K562 (cell line): ENCODE measurements around the gene MACROD2. TPM values are rescaled to one million over a fixed set of nuclear protein-coding genes. Genes with fewer than 3 reads are reported as not detected.

ENCODE experiments used
- ATAC-seq: fragments of 200-7000 bp; cut with Tn5 transposase; 3 replicates; pipeline ENCODE4 v1.9.1; 2020; ENCODE audit warnings: moderate library complexity
- BruUV-seq: library from RNA; stranded (reverse); fragments of 400-500 nt; replicated peaks from 2 replicates; lab custom pipeline; 2021; lab: Mats Ljungman, UMichigan
- CTCF ChIA-PET: fragments of 300-600 bp; formaldehyde crosslinking; extraction: SDS; loops from one replicate; lab custom pipeline; 2021; ENCODE audit warnings: low intra/inter-chr PET ratio; lab: Yijun Ruan, JAX
- POLR2A ChIA-PET: fragments of 300-600, 350-650 bp; sonication (Branson Sonifier 250); formaldehyde crosslinking; extraction: SDS; loops from one replicate; lab custom pipeline; 2021; ENCODE audit warnings: antibody characterized with exemption, inconsistent platforms; lab: Yijun Ruan, JAX
- DNase-seq, 4 experiments: peaks; one replicate each; pipeline versions ENCODE4 v3.0.0 to v3.0.0-alpha.2; 2011 to 2018; ENCODE audit warnings: low spot score in 3 of 4, mixed read lengths in 3 of 4; ENCODE audit errors: extremely low read depth in 1 of 4
- FAIRE-seq: peaks from 2 replicates; lab custom pipeline; 2011; peaks lifted over from hg19 to GRCh38; lab: Jason Lieb, UNC
- H2AFZ ChIP-seq: 2 replicates; pipeline ENCODE4 v1.6.0; 2011; ENCODE audit warnings: low read depth, low read length, control low read depth, inconsistent platforms
- H3K27ac ChIP-seq: fragments of 200-600 bp; 3 replicates; pipeline ENCODE4 v1.8.0; 2011; ENCODE audit warnings: low read depth, mild to moderate bottlenecking, control low read depth, inconsistent platforms, low read length, moderate library complexity, mixed read lengths; ENCODE audit errors: extremely low read depth
- H3K27me3 ChIP-seq, 2 experiments: fragments of 300-600 bp in 1 of 2; 2 replicates in 1 of 2; 3 replicates in 1 of 2; pipeline versions ENCODE4 v1.6.0 to v1.8.0; 2011; ENCODE audit warnings: inconsistent platforms in 2 of 2, low read length in 2 of 2, mild to moderate bottlenecking in 1 of 2, mixed read lengths in 1 of 2, moderate library complexity in 1 of 2; ENCODE audit not compliant: control insufficient read depth in 2 of 2, insufficient read depth in 2 of 2
- H3K36me3 ChIP-seq: fragments of 300-600 bp; 3 replicates; pipeline ENCODE4 v1.8.0; 2011; ENCODE audit warnings: mild to moderate bottlenecking, low read length, inconsistent platforms; ENCODE audit not compliant: control insufficient read depth, insufficient read depth
- H3K4me1 ChIP-seq, 2 experiments: fragments of 200-600 bp in 1 of 2; replicated peaks in 1 of 2; 2 replicates in 1 of 2; 3 replicates in 1 of 2; pipeline versions ENCODE4 v1.5.1 to v1.8.0; 2011; ENCODE audit warnings: inconsistent platforms in 2 of 2, low read length in 2 of 2, mild to moderate bottlenecking in 1 of 2, mixed read lengths in 1 of 2, moderate library complexity in 1 of 2; ENCODE audit not compliant: control insufficient read depth in 2 of 2, insufficient read depth in 2 of 2
- H3K4me2 ChIP-seq: 2 replicates; pipeline ENCODE4 v1.6.1; 2011; ENCODE audit warnings: low read length, control low read depth, inconsistent platforms, mixed read lengths; ENCODE audit not compliant: insufficient read depth
- H3K4me3 ChIP-seq: fragments of 200-600 bp; sonication (generic), shearing (Covaris generic); 2 replicates; pipeline ENCODE4 v1.5.1; 2016; ENCODE audit warnings: control low read depth, inconsistent platforms
- H3K79me2 ChIP-seq: fragments of 200-600 bp; 3 replicates; pipeline ENCODE4 v1.8.0; 2011; ENCODE audit warnings: low read length, inconsistent platforms; ENCODE audit not compliant: control insufficient read depth, insufficient read depth
- H3K9ac ChIP-seq, 2 experiments: 2 replicates each; pipeline versions ENCODE4 v1.6.0 to v1.6.1; 2011; ENCODE audit warnings: low read depth in 2 of 2, low read length in 2 of 2, control low read depth in 1 of 2, inconsistent platforms in 1 of 2, mild to moderate bottlenecking in 1 of 2, mixed read lengths in 1 of 2; ENCODE audit not compliant: insufficient read depth in 1 of 2
- H3K9me1 ChIP-seq: one replicate; pipeline ENCODE4 v1.6.0; 2011; ENCODE audit warnings: inconsistent platforms, mild to moderate bottlenecking, low read length, moderate library complexity; ENCODE audit not compliant: control insufficient read depth, insufficient read depth
- H3K9me3 ChIP-seq: replicated peaks from 2 replicates; pipeline ENCODE4 v1.5.1; 2011; ENCODE audit warnings: low read depth, low read length, inconsistent platforms; ENCODE audit not compliant: control insufficient read depth, insufficient read depth
- H4K20me1 ChIP-seq: replicated peaks from 2 replicates; pipeline ENCODE4 v1.6.1; 2011; ENCODE audit warnings: low read length, inconsistent platforms, mixed read lengths; ENCODE audit not compliant: control insufficient read depth, insufficient read depth
- CCNT2 ChIP-seq: IDR thresholded peaks from 2 replicates; pipeline ENCODE4 v1.6.1; 2011; ENCODE audit warnings: borderline replicate concordance, low read depth, mild to moderate bottlenecking, moderate library complexity, mixed read lengths, low read length; ENCODE audit not compliant: insufficient read length; ENCODE audit errors: extremely low read depth
- POLR2AphosphoS2 ChIP-seq: IDR thresholded peaks from 2 replicates; pipeline ENCODE4 v1.6.1; 2012; ENCODE audit warnings: low read length, improper control_type of control experiment
- RBM25 ChIP-seq: fragments of 200-400 bp; formaldehyde crosslinking; IDR thresholded peaks from 2 replicates; pipeline ENCODE4 v1.6.1; 2018; ENCODE audit warnings: low read length, low read depth, moderate library complexity; ENCODE audit not compliant: severe bottlenecking
- RHOXF2B ChIP-seq: fragments of 250-450 bp; sonication (Bioruptor Pico); conservative IDR thresholded peaks from 2 replicates; pipeline ENCODE4 v1.5.1; 2021
- RUNX1 ChIP-seq: sonication (generic); IDR thresholded peaks from 2 replicates; pipeline ENCODE4 v1.6.1; 2016; ENCODE audit warnings: antibody characterized with exemption, low read depth
- SMARCE1 ChIP-seq: fragments of 450-650 bp; IDR thresholded peaks from 2 replicates; pipeline ENCODE4 v1.7.1; 2016; ENCODE audit warnings: mild to moderate bottlenecking
- SP2 ChIP-seq: IDR thresholded peaks from 2 replicates; pipeline ENCODE4 v1.6.1; 2011; ENCODE audit warnings: mild to moderate bottlenecking, low read depth, low read length, moderate library complexity; ENCODE audit not compliant: poor library complexity, severe bottlenecking; ENCODE audit errors: extremely low read depth
- TCF15 ChIP-seq: fragments of 250-450 bp; sonication (Bioruptor Pico); IDR thresholded peaks from 2 replicates; pipeline ENCODE4 v1.8.0; 2022; ENCODE audit warnings: moderate library complexity, mild to moderate bottlenecking, inconsistent platforms
- UBTF ChIP-seq, 2 experiments: IDR thresholded peaks; 2 replicates each; pipeline ENCODE4 v1.6.1; 2012; ENCODE audit warnings: improper control_type of control experiment in 2 of 2, low read depth in 2 of 2, low read length in 2 of 2, borderline replicate concordance in 1 of 2
- ZBTB9 ChIP-seq: fragments of 450-650 bp; formaldehyde crosslinking; IDR thresholded peaks from 2 replicates; pipeline ENCODE4 v1.4.0; 2020; ENCODE audit warnings: mild to moderate bottlenecking, moderate library complexity
- ZNF280B ChIP-seq: fragments of 250-450 bp; sonication (Bioruptor Pico); IDR thresholded peaks from 2 replicates; pipeline ENCODE4 v1.5.1; 2021; ENCODE audit warnings: mild to moderate bottlenecking
- ZNF551 ChIP-seq: fragments of 250-450 bp; sonication (Bioruptor Pico); IDR thresholded peaks from 2 replicates; pipeline ENCODE4 v1.5.0; 2021; ENCODE audit warnings: mild to moderate bottlenecking, moderate library complexity
- WGBS: fragments of 100-300 bp; shearing (Covaris generic); methylation state at CpG from one replicate; pipeline ENCODE4 v1.1.6; 2016; ENCODE audit warnings: low coverage, mixed read lengths; ENCODE audit not compliant: insufficient coverage; ENCODE audit errors: missing lambda C conversion rate; 5-methylcytosine and 5-hydroxymethylcytosine counted together
- in situ Hi-C: fragments of 300-500 bp; cut with MboI; formaldehyde crosslinking; loops from 4 replicates; pipeline ENCODE4 v1.15.0; 2018; ENCODE audit warnings: inconsistent platforms, mixed read lengths
- intact Hi-C: fragments of 100-400 bp; cut with micrococcal nuclease; formaldehyde crosslinking; loops from 2 replicates; pipeline ENCODE4 v1.14.2; 2022
- polyA plus RNA-seq, 8 experiments: library from polyadenylated mRNA; depleted of rRNA in 4 of 8; stranded (reverse) in 5 of 8; unstranded in 3 of 8; fragments of >200 nt; fragmentation: Nextera tagmentation in 2 of 8; fragmentation: Illumina TruSeq in 1 of 8; extraction: Ambion mirVana in 2 of 8; extraction: Trizol in 1 of 8; gene quantifications; 2 replicates each; pipeline versions ENCODE4 v1.2.1 to v1.2.3, GENCODE V29; 2011 to 2014; ENCODE audit warnings: inconsistent platforms in 1 of 8, missing spikeins in 1 of 8
- total RNA-seq, 7 experiments: library from RNA; depleted of rRNA in 6 of 7; stranded (reverse); fragments of >200 nt in 6 of 7; fragmentation: Illumina TruSeq in 2 of 7; extraction: Trizol in 2 of 7; gene quantifications; 2 replicates each; pipeline versions ENCODE4 v1.2.1 to v1.2.3, GENCODE V29; 2011 to 2021; ENCODE audit warnings: low replicate concordance in 1 of 7
- TF ChIP-seq, protein P1 (sequence below): fragments of 150-350 bp; conservative IDR thresholded peaks from 2 replicates; pipeline ENCODE4 v1.6.1; 2014; ENCODE audit warnings: low read length

The MACROD2 gene
- total and polyA plus RNA-seq, 9 of the 15 experiments (the other 6 are each of a cell fraction or from before 2014, with no cell fraction given), result not detected

GRCh38 chr20:14582855-14583254 lies 587.5 kb downstream of the MACROD2 start (continued):
- TF ChIP-seq ZBTB9 (CRISPR knock-in tag), result no peak
- no peak for TF ChIP-seq ZNF551
- no peak for TF ChIP-seq ZNF280B
- no peak for TF ChIP-seq SMARCE1

- Histone ChIP-seq H3K4me3 (no peak overlapping the region), H3K4me2 (no peak overlapping the region), H3K9me3 (no peaks in the 10 kb centered on the region), H3K27me3 (no peaks in the 10 kb centered on the region), H3K27ac (no peak overlapping the region), H3K9me1 (no peaks in the 10 kb centered on the region), H3K79me2 (no peaks in the 10 kb centered on the region), H3K4me1 (no peaks in the 10 kb centered on the region), H4K20me1 (no peaks in the 10 kb centered on the region), H3K36me3 (no peaks in the 10 kb centered on the region), H2AFZ (no peak overlapping the region), H3K9ac (no peak overlapping the region)
- BruUV-seq, result no TSS peak
- in situ Hi-C loops, result no loop called here
- FAIRE-seq (no peak), DNase-seq (no peak), ATAC-seq (no peak)
- CTCF ChIA-PET, result no interaction called here
- intact Hi-C loops, result no loop called here
- 0% methylated on average over 1 of the region's 1 CpG for WGBS
- POLR2A ChIA-PET, result no interaction called here
- TF ChIP-seq POLR2AphosphoS2 (no peak), RHOXF2B (CRISPR knock-in tag) (no peak), RUNX1 (no peak), UBTF (IDR thresholded peaks at IDR 0.05; ENCODE audit: borderline replicate concordance in 1 of 2, low read depth in 2 of 2, low read length in 2 of 2) (no peak), CCNT2 (no peak), RBM25 (no peak), SP2 (no peak), TCF15 (CRISPR knock-in tag) (no peak)
- TF ChIP-seq, protein P1, sequence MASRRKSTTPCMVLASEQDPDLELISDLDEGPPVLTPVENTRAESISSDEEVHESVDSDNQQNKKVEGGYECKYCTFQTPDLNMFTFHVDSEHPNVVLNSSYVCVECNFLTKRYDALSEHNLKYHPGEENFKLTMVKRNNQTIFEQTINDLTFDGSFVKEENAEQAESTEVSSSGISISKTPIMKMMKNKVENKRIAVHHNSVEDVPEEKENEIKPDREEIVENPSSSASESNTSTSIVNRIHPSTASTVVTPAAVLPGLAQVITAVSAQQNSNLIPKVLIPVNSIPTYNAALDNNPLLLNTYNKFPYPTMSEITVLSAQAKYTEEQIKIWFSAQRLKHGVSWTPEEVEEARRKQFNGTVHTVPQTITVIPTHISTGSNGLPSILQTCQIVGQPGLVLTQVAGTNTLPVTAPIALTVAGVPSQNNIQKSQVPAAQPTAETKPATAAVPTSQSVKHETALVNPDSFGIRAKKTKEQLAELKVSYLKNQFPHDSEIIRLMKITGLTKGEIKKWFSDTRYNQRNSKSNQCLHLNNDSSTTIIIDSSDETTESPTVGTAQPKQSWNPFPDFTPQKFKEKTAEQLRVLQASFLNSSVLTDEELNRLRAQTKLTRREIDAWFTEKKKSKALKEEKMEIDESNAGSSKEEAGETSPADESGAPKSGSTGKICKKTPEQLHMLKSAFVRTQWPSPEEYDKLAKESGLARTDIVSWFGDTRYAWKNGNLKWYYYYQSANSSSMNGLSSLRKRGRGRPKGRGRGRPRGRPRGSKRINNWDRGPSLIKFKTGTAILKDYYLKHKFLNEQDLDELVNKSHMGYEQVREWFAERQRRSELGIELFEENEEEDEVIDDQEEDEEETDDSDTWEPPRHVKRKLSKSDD, result no peak
These were observed 588.1 kb downstream of the MACROD2 start for GRCh38 chr20:14583413-14583812.
